Measurements from ENCODE around the gene IGFL4.

Gene IGFL4

DNA sequence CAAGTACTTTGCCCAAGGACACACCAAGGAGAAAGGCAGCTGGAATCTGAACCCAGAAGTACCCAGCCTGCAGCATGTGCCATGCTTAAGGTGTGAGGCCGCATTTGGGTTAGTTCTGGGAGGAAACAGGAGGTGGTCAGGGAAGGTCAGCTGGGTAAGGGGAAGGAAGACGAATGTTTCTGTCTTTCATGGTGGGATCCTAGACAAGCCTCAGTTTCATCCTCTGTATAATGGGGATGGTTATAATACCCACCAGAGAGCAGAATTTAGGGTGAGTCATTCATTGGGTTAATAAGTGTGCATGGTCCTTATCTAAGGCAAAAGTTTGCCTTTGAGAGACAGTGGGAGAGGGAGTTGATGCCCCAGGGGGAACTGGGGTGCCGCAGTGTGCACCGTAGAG lies 42.0 kb downstream of the IGFL4 start (continued):
- TF ChIP-seq, protein P1, sequence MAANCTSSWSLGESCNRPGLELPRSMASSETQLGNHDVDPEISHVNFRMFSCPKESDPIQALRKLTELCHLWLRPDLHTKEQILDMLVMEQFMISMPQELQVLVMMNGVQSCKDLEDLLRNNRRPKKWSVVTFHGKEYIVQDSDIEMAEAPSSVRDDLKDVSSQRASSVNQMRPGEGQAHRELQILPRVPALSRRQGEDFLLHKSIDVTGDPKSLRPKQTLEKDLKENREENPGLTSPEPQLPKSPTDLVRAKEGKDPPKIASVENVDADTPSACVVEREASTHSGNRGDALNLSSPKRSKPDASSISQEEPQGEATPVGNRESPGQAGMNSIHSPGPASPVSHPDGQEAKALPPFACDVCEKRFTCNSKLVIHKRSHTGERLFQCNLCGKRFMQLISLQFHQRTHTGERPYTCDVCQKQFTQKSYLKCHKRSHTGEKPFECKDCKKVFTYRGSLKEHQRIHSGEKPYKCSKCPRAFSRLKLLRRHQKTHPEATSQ (tag by site-specific recombination; IDR thresholded peaks at IDR 0.05), result no peak
- no peak for TF ChIP-seq ZNF776 (tag by site-specific recombination; IDR thresholded peaks at IDR 0.05; ENCODE audit: borderline replicate concordance)
- no peak for TF ChIP-seq ZNF416 (tag by site-specific recombination; IDR thresholded peaks at IDR 0.05)
- no peak for TF ChIP-seq ZNF501 (tag by site-specific recombination; IDR thresholded peaks at IDR 0.05)
- TF ChIP-seq ZNF585B (tag by site-specific recombination; IDR thresholded peaks at IDR 0.05), result no peak
- no peak for TF ChIP-seq ZBTB48 (tag by site-specific recombination; IDR thresholded peaks at IDR 0.05)
- TF ChIP-seq ZNF626 (tag by site-specific recombination; IDR thresholded peaks at IDR 0.05), result no peak
- TF ChIP-seq, protein P2, sequence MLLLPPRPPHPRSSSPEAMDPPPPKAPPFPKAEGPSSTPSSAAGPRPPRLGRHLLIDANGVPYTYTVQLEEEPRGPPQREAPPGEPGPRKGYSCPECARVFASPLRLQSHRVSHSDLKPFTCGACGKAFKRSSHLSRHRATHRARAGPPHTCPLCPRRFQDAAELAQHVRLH (tag by site-specific recombination; IDR thresholded peaks at IDR 0.05), result peak; percentile 71

DNA sequence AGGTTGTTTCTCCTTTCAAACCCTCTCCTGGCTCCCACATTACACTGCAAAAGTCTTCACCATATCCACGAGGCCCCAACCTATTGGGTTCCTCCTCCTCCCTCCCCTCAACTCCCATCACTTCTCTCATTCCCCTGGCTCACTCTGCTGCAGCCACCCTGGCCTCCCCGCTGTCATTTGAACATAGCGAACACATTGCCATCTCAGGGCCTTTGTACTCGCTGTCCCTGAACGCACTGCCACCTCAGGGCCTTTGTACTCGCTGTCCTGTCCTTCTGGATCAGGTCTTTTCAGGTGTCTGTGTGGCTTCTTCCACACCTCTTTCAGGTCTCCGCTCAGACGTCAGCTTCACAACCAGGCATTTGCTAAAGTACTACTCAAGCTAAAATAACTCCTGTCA lies 43.9 kb downstream of the IGFL4 start:
- H3K9me3 ChIP-seq (ENCODE audit: control insufficient read depth, insufficient read depth, low read depth, low read length), result no peaks in the 10 kb centered on the region
- H3K4me1 ChIP-seq (ENCODE audit: control insufficient read depth, insufficient read depth, low read length), result peaks cover 16% of the 10 kb centered on the region
- H3K36me3 ChIP-seq (ENCODE audit: control insufficient read depth in 2 of 2, insufficient read depth in 1 of 2, low read length in 2 of 2), result peaks cover 4 to 6% of the 10 kb centered on the region in 2 experiments; a peak in 2 of 3 replicates
- TF ChIP-seq ZNF623 (tag by site-specific recombination; IDR thresholded peaks at IDR 0.05) (peak; percentile 86), SETDB1 (IDR thresholded peaks at IDR 0.05; ENCODE audit: insufficient read length, low read length) (no peak)
- H3K27ac ChIP-seq (ENCODE audit: extremely low read depth, low read depth, low read length), result no peak overlapping the region
- H3K4me3 ChIP-seq (ENCODE audit: low read depth, low read length), result no peak overlapping the region
- ChIA-PET CTCF (interaction anchor here (1.1 to 3.4 kb wide), 4 partner anchors 8 to 80 kb away, joined by 3 to 26 read pairs (median 10); no protein-coding TSS in a partner anchor), POLR2A (no interaction called here)

DNA sequence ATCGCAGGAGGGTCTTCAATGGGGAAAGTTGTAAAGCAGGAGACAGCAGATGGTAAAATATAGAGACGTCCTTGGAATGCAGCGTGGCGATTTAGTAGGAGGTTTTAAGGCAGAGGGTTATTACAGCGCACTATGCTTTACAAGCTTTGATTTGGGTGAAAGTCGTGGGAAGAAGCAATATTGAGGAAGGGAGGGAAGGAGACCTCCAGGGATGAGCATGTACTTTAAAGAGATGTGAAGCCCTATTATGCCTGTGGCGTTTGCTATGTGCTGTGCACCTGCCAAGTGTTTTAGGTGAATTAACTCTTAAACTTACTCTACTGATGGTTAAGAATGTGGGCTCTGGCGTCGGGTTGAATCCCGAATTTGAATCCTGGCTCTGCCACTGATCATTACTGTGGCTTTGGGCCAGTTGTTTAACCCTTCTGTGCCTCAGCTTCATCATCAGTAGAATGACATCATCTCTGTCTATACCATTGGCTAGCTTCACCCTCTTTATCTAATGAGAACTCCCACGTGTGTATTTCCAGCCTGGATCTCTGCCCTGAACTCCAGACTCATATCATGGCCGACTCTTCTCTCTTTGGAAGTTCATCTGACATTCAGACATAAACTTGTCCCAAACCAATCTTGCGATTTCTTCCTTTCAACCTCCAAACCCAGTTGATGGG lies 45.0 kb downstream of the IGFL4 start:
- peaks cover 4 to 6% of the 10 kb centered on the region in 2 experiments; a peak in 2 of 3 replicates for H3K36me3 ChIP-seq (ENCODE audit: control insufficient read depth in 2 of 2, insufficient read depth in 1 of 2, low read length in 2 of 2)
- H3K4me1 ChIP-seq (ENCODE audit: control insufficient read depth, insufficient read depth, low read length), result peaks cover 16% of the 10 kb centered on the region
- no peak overlapping the region; the same call in 1 of the 2 replicates for H3K27ac ChIP-seq (ENCODE audit: extremely low read depth, low read depth, low read length)
- ChIA-PET POLR2A (interaction anchor here (0.6 to 2.2 kb wide), 27 partner anchors 9 to 924 kb away, joined by 3 to 30 read pairs (median 5); partner anchors contain the start of genes CCDC8, IRF2BP1, MYPOP and QPCTL), CTCF (interaction anchor here (0.6 to 3.4 kb wide), 9 partner anchors 9 to 529 kb away, joined by 3 to 26 read pairs (median 5); no protein-coding TSS in a partner anchor)
- H3K4me3 ChIP-seq (ENCODE audit: low read depth, low read length), result peak overlapping the region; percentile 62
- H3K9me3 ChIP-seq (ENCODE audit: control insufficient read depth, insufficient read depth, low read depth, low read length), result no peaks in the 10 kb centered on the region
- TF ChIP-seq ZNF366 (tag by site-specific recombination; conservative IDR thresholded peaks at IDR 0.05), result peak; percentile 58
- no peak for TF ChIP-seq ZNF292 (tag by site-specific recombination; IDR thresholded peaks at IDR 0.05; ENCODE audit: borderline replicate concordance, low read depth)
- TF ChIP-seq KLF9 (tag by site-specific recombination; IDR thresholded peaks at IDR 0.05; ENCODE audit: low read depth), result 0 out of 2 replicates have a peak, but pooled peaks have one; percentile 2
- TF ChIP-seq KLF10 (tag by site-specific recombination; IDR thresholded peaks at IDR 0.05), result no peak
- TF ChIP-seq, protein P3, sequence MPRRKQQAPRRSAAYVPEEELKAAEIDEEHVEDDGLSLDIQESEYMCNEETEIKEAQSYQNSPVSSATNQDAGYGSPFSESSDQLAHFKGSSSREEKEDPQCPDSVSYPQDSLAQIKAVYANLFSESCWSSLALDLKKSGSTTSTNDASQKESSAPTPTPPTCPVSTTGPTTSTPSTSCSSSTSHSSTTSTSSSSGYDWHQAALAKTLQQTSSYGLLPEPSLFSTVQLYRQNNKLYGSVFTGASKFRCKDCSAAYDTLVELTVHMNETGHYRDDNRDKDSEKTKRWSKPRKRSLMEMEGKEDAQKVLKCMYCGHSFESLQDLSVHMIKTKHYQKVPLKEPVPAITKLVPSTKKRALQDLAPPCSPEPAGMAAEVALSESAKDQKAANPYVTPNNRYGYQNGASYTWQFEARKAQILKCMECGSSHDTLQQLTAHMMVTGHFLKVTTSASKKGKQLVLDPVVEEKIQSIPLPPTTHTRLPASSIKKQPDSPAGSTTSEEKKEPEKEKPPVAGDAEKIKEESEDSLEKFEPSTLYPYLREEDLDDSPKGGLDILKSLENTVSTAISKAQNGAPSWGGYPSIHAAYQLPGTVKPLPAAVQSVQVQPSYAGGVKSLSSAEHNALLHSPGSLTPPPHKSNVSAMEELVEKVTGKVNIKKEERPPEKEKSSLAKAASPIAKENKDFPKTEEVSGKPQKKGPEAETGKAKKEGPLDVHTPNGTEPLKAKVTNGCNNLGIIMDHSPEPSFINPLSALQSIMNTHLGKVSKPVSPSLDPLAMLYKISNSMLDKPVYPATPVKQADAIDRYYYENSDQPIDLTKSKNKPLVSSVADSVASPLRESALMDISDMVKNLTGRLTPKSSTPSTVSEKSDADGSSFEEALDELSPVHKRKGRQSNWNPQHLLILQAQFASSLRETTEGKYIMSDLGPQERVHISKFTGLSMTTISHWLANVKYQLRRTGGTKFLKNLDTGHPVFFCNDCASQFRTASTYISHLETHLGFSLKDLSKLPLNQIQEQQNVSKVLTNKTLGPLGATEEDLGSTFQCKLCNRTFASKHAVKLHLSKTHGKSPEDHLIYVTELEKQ (tag by site-specific recombination; IDR thresholded peaks at IDR 0.05; ENCODE audit: borderline replicate concordance), result no peak
- no peak for TF ChIP-seq ZNF707 (tag by site-specific recombination; IDR thresholded peaks at IDR 0.05)
- no peak for TF ChIP-seq ZNF530 (tag by site-specific recombination; IDR thresholded peaks at IDR 0.05; ENCODE audit: low read depth)
- TF ChIP-seq, protein P2 (tag by site-specific recombination; IDR thresholded peaks at IDR 0.05), result no peak
- no peak for TF ChIP-seq ZIC2 (tag by site-specific recombination; IDR thresholded peaks at IDR 0.05)
- no peak for TF ChIP-seq KLF7 (tag by site-specific recombination; IDR thresholded peaks at IDR 0.05; ENCODE audit: borderline replicate concordance)
- TF ChIP-seq ZNF10 (tag by site-specific recombination; IDR thresholded peaks at IDR 0.05), result peak; percentile 95
- no peak; the same call in 1 of the 2 replicates for TF ChIP-seq ZNF2 (tag by site-specific recombination; IDR thresholded peaks at IDR 0.05)
- TF ChIP-seq, protein P4, sequence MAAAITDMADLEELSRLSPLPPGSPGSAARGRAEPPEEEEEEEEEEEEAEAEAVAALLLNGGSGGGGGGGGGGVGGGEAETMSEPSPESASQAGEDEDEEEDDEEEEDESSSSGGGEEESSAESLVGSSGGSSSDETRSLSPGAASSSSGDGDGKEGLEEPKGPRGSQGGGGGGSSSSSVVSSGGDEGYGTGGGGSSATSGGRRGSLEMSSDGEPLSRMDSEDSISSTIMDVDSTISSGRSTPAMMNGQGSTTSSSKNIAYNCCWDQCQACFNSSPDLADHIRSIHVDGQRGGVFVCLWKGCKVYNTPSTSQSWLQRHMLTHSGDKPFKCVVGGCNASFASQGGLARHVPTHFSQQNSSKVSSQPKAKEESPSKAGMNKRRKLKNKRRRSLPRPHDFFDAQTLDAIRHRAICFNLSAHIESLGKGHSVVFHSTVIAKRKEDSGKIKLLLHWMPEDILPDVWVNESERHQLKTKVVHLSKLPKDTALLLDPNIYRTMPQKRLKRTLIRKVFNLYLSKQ (tag by site-specific recombination; IDR thresholded peaks at IDR 0.05; ENCODE audit: borderline replicate concordance), result no peak
- no peak for TF ChIP-seq ZNF843 (tag by site-specific recombination; IDR thresholded peaks at IDR 0.05)
- TF ChIP-seq ZNF791 (tag by site-specific recombination; IDR thresholded peaks at IDR 0.05), result no peak
- no peak for TF ChIP-seq ZNF404 (tag by site-specific recombination; IDR thresholded peaks at IDR 0.05)
- TF ChIP-seq ZNF214 (tag by site-specific recombination; IDR thresholded peaks at IDR 0.05; ENCODE audit: borderline replicate concordance), result no peak
